ENCODE results near the gene NCS1.

The NCS1 gene

DNA sequence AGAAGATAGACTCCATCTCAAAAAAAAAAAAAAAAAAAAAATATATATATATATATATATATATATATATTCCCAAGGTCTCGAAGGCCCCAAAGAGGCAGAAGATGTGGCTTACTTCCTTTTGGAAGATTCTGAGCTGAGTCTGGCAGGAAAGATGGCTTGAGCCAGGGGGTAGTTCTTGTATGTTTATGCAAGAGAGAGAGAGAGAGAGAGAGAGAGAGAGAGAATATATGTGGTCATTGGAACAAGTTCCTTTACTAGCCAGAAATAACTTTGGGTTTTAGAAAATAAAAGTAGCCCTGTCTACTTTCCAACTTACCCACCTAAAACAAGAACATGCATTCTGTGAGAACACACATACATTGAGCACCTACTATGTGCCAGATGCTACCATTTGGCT, 17.6 kb downstream of the NCS1 start:
- no peak for FAIRE-seq
- DNase-seq (ENCODE audit: insufficient read length), result no peak
- TF ChIP-seq POLR2A (IDR thresholded peaks at IDR 0.05; ENCODE audit: low read depth, low read length), result no peak
- no peak for TF ChIP-seq TAF1 (IDR thresholded peaks at IDR 0.05; ENCODE audit: borderline replicate concordance, low read depth, low read length)
- no peak for TF ChIP-seq POLR2AphosphoS5 (IDR thresholded peaks at IDR 0.05; ENCODE audit: low read depth, low read length)

DNA sequence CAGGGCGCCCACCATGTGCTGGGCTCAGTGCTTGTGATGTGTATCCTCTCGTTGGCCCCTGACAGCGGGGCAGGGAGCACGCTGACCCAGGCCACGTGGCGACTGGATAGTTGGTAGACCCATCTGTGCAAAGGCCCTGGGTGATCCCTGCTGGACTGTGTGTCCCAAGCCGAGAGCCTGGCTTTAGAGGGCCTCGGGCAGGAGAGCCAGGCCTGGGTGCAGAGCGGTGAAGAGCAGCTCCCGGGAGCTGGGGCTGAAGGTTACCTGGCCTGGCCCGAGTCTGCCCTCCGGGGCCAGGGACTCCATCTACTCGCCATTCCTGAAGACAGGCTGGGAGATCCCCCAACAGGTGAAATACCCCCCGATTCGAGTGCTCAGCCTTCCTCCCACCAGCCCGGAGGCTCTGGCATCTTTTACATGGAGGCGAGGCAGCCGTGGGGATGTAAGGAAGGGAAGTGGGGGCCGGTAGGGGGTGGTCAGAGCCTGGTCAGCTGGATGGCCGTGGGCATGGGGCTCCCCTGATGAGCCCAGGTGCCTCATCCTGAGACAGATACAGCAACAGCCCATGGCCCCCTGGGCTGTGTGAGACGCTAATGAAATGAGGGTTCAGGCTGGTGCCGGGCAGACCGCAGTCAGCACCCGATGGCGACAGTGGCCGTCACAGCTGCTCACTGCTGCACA, 19.0 kb downstream of the NCS1 start:
- TF ChIP-seq TAF1 (IDR thresholded peaks at IDR 0.05; ENCODE audit: borderline replicate concordance, low read depth, low read length) (no peak), POLR2AphosphoS5 (IDR thresholded peaks at IDR 0.05; ENCODE audit: low read depth, low read length) (no peak), POLR2A (IDR thresholded peaks at IDR 0.05; ENCODE audit: low read depth, low read length) (no peak)
- DNase-seq (ENCODE audit: insufficient read length) (no peak), FAIRE-seq (no peak)

DNA sequence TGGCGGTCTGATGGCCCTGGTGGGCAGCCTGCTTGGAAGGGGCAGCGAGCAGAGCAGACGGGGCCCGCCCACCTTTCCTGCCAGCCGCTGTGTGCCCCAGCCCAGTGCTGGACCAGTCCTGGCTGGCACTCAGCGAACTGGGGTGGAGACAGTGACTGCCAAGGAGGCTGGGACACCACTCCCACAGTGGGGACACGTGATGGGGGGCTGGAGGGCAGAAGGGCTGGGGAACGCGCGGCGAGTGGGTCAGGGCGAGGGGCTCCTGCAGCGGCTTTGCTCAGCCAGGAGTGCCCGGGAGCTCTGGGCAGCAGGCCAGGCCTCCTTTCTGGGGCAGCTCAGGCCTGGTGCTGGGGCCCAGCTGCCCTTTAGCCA, 19.5 kb downstream of the NCS1 start:
- FAIRE-seq, result no peak
- TF ChIP-seq POLR2AphosphoS5 (IDR thresholded peaks at IDR 0.05; ENCODE audit: low read depth, low read length) (no peak), POLR2A (IDR thresholded peaks at IDR 0.05; ENCODE audit: low read depth, low read length) (no peak), TAF1 (IDR thresholded peaks at IDR 0.05; ENCODE audit: borderline replicate concordance, low read depth, low read length) (no peak)
- DNase-seq (ENCODE audit: insufficient read length), result no peak

DNA sequence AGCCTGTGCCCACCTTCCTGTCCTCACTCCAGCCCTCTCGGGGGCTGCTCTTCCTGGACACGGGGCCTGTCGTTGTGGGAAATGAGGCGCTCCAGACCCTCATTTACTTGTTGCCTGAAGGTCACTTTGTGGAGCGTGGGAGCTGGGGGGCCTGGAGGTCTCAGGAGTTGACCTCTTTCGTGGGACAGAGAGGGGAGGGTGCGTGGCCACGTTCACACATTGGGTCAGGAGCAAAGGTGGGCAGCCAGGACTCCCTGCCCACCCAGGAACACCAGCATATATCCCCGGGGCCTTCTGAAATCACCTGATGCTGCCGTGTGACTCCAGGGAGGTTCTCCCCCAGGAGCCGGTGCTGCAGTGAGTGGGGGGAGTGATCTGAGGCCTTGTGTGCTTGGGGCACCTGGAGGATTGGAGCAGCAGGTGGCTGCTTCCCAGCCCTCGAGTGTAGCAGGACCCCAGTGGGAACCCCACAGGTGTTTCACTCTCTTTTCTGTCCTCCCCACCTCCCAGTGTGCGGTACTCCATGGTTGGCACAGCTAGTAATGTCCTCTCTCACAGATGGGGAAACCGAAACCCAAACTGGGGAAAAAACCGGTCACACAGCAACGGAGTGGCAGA, 20.3 kb downstream of the NCS1 start:
- no peak for TF ChIP-seq TAF1 (IDR thresholded peaks at IDR 0.05; ENCODE audit: borderline replicate concordance, low read depth, low read length)
- FAIRE-seq, result no peak

DNA sequence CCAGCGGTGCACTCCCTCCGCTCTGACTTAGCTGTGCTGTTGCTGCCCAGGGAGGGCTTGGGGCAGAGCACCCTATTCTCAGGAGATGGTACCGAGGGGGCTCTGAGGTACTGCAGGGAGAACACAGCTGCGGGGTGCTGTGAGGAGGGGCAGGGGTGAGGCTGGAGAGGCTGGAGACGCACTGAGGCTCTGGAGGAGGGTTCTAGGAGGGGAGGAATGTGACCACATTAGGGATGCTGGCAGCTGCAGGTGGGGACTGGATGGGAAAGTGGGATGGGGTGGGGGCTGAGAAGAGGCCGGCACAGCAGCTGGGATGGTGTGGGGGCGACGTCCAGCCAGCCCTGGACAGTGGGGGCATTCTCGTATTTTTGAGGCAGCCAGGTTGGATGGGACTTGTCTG, 20.9 kb downstream of the NCS1 start:
- TF ChIP-seq POLR2A (IDR thresholded peaks at IDR 0.05; ENCODE audit: low read depth, low read length) (no peak), POLR2AphosphoS5 (IDR thresholded peaks at IDR 0.05; ENCODE audit: low read depth, low read length) (no peak), TAF1 (IDR thresholded peaks at IDR 0.05; ENCODE audit: borderline replicate concordance, low read depth, low read length) (no peak)
- no peak for FAIRE-seq
- no peak for DNase-seq (ENCODE audit: insufficient read length)

More for the DNA sequence above, 20.3 kb downstream of the NCS1 start:
- DNase-seq (ENCODE audit: insufficient read length), result no peak

DNA sequence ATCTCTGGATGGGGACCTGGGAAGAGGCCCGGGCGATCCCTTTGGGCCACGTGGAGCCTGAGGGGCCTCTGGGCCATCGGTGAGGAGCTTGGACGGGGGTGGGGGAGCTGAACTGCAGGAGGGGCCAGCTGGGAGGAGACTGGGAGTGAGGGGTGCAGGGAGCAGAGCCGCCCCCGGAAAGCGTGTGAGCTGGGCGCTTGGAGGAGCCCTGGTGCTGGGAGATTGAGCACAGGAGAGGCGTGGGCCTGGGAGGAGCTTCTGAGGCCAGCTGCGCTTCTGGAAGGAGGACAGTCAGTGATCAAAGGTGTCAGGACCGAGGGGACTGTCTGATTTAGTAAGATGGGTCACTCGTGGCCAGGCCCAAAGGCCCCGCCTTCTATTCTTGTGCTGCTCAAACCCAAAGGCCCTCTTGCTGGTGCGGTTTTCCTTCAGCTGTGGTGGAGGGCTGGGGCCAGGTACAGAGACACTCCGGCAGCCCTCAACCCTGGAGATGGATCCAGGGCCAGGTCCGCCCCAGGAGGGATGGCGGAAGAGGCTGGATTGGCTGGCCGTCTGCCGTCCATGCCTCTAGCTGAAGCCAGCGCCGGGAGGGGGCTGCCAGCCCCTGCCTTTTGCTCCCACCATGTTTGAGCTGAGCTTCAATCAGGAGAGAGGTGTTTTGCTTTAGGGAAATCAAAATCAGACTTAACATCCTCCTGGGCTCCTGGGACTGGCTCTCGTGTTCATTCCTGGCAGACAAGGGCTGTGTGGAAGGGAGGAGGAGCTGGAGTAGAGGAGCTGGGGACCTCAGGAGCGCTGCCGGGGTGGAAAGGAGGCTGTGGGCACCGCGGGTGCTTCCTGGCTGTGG, 21.6 kb downstream of the NCS1 start:
- no peak for DNase-seq (ENCODE audit: insufficient read length)
- FAIRE-seq, result no peak
- TF ChIP-seq POLR2A (IDR thresholded peaks at IDR 0.05; ENCODE audit: low read depth, low read length) (no peak), TAF1 (IDR thresholded peaks at IDR 0.05; ENCODE audit: borderline replicate concordance, low read depth, low read length) (no peak), POLR2AphosphoS5 (IDR thresholded peaks at IDR 0.05; ENCODE audit: low read depth, low read length) (no peak)

DNA sequence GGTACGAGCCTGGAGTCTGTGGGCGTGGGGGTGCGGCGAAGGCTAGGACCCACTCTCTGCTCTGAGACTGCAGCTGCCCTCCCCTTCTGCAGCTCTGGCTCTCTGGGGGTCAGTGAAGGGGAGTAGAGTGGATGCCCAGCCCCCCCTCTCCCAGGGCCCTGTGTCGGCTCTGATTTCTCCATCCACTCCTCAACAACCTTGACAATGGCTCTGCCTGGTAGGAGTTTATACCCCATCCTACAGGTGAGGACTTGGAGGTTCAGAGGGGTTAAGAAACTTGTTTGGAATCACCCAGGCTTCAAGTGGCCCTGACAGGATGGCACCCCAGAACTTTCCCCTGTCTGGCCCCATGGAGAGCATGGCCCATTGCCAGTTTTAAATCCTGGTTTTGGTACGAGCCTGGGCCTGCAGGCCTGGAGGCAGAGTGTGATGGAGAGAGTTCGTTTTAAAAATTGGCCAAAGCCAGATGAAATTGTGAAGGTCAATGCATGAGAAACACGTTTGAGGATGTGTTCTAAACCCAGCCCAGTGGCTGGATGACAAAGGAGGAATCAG, 22.3 kb downstream of the NCS1 start:
- TF ChIP-seq POLR2AphosphoS5 (IDR thresholded peaks at IDR 0.05; ENCODE audit: low read depth, low read length), result no peak
- no peak for TF ChIP-seq TAF1 (IDR thresholded peaks at IDR 0.05; ENCODE audit: borderline replicate concordance, low read depth, low read length)
- TF ChIP-seq POLR2A (IDR thresholded peaks at IDR 0.05; ENCODE audit: low read depth, low read length), result no peak
- FAIRE-seq, result no peak
- DNase-seq (ENCODE audit: insufficient read length), result no peak

DNA sequence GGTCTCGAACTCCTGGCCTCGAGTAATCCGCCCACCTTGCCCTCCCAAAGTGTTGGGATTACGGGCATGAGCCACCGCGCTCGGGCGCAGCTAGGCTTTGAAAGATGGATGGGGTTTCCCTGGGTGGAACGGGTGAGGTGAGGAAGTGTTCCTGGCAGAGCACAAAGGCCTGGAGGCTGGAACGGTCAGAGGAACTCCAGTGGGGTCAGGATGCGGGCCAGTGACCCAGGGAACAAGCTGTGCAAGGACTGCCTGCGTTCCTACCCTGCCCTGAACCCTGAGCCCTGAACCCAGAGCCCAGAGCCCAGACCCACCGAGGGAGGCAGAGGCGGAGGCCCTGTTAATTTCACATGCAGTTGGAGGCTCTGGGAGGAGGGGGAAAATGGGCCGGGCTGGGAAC, 23.4 kb downstream of the NCS1 start:
- FAIRE-seq (no peak), DNase-seq (ENCODE audit: insufficient read length) (no peak)
- no peak for TF ChIP-seq POLR2A (IDR thresholded peaks at IDR 0.05; ENCODE audit: low read depth, low read length)
- no peak for TF ChIP-seq POLR2AphosphoS5 (IDR thresholded peaks at IDR 0.05; ENCODE audit: low read depth, low read length)
- no peak for TF ChIP-seq TAF1 (IDR thresholded peaks at IDR 0.05; ENCODE audit: borderline replicate concordance, low read depth, low read length)

DNA sequence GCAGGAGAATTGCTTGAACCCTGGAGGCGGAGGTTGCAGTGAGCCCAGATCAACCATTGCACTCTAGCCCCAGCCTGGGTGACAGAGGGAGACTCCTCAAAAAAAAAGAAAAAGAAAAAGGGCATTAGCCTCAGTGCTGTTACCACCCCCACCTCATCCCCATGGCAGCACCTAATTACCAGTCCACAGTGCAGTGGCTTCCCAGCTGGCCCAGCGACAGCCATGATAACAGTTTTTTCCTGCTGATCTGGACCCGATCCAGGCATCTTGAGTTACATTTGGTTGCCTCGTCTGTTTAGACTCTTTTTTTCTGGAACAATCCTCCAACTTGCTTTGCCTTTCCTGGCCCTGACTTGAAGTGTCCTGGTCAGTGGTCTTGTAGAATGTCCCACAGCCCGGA, 24.4 kb downstream of the NCS1 start:
- TF ChIP-seq POLR2A (IDR thresholded peaks at IDR 0.05; ENCODE audit: low read depth, low read length), result no peak
- no peak for TF ChIP-seq TAF1 (IDR thresholded peaks at IDR 0.05; ENCODE audit: borderline replicate concordance, low read depth, low read length)
- no peak for TF ChIP-seq POLR2AphosphoS5 (IDR thresholded peaks at IDR 0.05; ENCODE audit: low read depth, low read length)
- no peak for FAIRE-seq

DNA sequence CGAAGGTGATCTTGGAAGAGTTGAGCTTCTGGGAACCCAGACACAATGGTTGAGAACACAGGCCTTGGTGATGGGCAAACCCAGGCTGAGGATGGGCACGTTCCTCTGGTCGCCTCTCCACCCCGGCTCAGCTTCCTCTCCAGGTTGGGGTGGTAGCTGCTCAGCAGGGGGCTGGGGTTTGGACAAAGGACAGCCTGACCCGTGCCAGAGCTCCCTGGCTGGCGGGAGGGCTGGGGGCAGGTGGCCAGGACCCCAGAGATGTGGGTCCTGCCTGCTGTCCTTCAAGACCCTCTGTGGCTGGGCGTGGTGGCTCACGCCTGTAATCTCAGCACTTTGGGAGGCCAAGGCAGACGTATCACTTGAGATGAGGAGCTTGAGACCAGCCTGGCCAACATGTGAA, 25.2 kb downstream of the NCS1 start:
- DNase-seq (ENCODE audit: insufficient read length) (no peak), FAIRE-seq (no peak)
- no peak for TF ChIP-seq POLR2AphosphoS5 (IDR thresholded peaks at IDR 0.05; ENCODE audit: low read depth, low read length)
- TF ChIP-seq TAF1 (IDR thresholded peaks at IDR 0.05; ENCODE audit: borderline replicate concordance, low read depth, low read length), result no peak

More for the DNA sequence above, 24.4 kb downstream of the NCS1 start:
- DNase-seq (ENCODE audit: insufficient read length), result no peak

DNA sequence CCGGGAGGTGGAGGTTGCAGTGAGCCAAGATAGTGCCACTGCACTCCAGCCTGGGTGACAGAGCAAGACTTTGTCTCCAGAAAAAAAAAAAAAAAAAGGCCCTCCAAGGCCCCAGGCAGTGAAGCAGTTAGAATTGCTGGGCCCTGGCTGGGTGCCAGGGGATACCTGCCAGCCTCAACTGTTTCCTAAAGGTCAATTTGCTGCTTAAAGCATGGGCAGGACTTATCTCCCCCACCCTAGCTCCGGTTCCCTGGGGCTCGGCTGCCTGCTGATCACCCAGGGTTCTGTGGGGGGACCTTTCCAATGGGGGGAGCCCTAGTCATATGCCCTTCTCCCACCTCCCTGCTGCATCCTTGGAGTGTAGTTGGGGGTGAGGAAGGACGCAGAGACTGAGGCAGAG, 25.7 kb downstream of the NCS1 start:
- FAIRE-seq, result no peak
- DNase-seq (ENCODE audit: insufficient read length), result no peak
- TF ChIP-seq POLR2AphosphoS5 (IDR thresholded peaks at IDR 0.05; ENCODE audit: low read depth, low read length) (no peak), POLR2A (IDR thresholded peaks at IDR 0.05; ENCODE audit: low read depth, low read length) (no peak), TAF1 (IDR thresholded peaks at IDR 0.05; ENCODE audit: borderline replicate concordance, low read depth, low read length) (no peak)

Data from GM12892 (cell line).